ENCODE data around the gene PRELID3B. TPM values are rescaled to one million over a fixed set of nuclear protein-coding genes. Genes with fewer than 3 reads are reported as not detected.

Gene PRELID3B
- total and polyA plus RNA-seq, 2 of the 13 experiments (the other 11 are each of a cell fraction or from before 2014, with no cell fraction given), result 23.3 to 42.6 TPM

DNA sequence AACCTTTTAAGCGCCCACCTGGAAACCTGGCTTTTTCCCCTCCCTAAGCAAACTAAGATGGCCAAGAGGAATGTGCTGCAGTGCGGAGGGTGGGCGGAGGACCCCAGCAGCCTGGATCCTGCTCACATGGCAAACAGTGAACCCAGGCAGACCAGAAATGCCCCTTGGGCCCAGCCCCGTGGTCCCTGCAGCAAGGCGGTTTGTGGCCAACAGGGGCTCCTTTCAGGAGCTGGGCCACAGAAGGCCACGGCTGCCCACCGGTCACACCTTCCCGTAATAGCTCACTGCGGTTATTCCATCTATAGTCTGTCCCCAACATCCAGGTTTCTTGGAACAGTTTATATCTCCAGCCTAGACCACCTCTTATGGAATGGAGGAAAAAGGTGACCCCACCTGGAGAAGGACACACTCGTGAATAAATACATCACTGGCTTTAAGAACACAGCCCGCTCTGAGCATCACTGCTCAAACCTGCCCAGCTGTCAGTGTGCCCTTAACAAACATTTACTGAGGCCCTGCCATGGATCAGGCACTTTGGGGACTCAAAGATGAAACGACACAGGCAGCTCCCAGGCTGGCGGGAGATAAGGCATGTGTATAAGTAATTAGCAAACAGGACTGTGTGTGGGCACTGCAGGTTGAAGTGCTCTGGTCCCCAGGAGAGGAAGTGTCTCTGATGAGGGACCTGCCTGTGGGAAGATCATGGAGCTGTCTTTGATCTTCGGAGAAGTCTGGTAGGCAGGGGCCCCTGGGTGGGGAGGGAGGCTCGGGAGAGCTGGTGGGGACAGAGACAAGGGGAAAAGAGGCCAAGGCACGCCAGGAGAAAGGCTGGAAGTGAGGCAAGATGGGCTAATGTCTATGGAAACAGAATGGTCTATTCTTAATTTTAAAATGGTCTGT, 26.5 kb downstream of the PRELID3B start (continued):
- TF ChIP-seq, protein P1, sequence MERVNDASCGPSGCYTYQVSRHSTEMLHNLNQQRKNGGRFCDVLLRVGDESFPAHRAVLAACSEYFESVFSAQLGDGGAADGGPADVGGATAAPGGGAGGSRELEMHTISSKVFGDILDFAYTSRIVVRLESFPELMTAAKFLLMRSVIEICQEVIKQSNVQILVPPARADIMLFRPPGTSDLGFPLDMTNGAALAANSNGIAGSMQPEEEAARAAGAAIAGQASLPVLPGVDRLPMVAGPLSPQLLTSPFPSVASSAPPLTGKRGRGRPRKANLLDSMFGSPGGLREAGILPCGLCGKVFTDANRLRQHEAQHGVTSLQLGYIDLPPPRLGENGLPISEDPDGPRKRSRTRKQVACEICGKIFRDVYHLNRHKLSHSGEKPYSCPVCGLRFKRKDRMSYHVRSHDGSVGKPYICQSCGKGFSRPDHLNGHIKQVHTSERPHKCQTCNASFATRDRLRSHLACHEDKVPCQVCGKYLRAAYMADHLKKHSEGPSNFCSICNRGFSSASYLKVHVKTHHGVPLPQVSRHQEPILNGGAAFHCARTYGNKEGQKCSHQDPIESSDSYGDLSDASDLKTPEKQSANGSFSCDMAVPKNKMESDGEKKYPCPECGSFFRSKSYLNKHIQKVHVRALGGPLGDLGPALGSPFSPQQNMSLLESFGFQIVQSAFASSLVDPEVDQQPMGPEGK (CRISPR knock-in tag; IDR thresholded peaks at IDR 0.05), result peak; percentile 90
- no peak for TF ChIP-seq ZNF253 (CRISPR knock-in tag; IDR thresholded peaks at IDR 0.05; ENCODE audit: borderline replicate concordance)
- TF ChIP-seq ISL2 (CRISPR knock-in tag; IDR thresholded peaks at IDR 0.05), result peak; percentile 99
- no peak for TF ChIP-seq DNMT3B (CRISPR knock-in tag; conservative IDR thresholded peaks at IDR 0.05)
- TF ChIP-seq ZNF850 (CRISPR knock-in tag; conservative IDR thresholded peaks at IDR 0.05), result no peak
- TF ChIP-seq ZNF34 (CRISPR knock-in tag; IDR thresholded peaks at IDR 0.05; ENCODE audit: borderline replicate concordance), result 0 out of 2 replicates have a peak, but pooled peaks have one; percentile 63
- TF ChIP-seq HDAC2 (CRISPR knock-in tag; IDR thresholded peaks at IDR 0.05), result peak; percentile 100
- TF ChIP-seq ZBTB3 (CRISPR knock-in tag; IDR thresholded peaks at IDR 0.05; ENCODE audit: borderline replicate concordance, low read depth), result peak; percentile 85; the same call in 1 of the 2 replicates
- TF ChIP-seq RARA (CRISPR knock-in tag; IDR thresholded peaks at IDR 0.05), result peak; percentile 83
- peak; percentile 80; the same call in 1 of the 2 replicates for TF ChIP-seq ZNF644 (CRISPR knock-in tag; IDR thresholded peaks at IDR 0.05; ENCODE audit: low read depth)
- TF ChIP-seq U2AF2 (IDR thresholded peaks at IDR 0.05; ENCODE audit: low read depth, low read length), result 0 out of 2 replicates have a peak, but pooled peaks have one; percentile 35
- no peak for TF ChIP-seq MTA3 (CRISPR knock-in tag; IDR thresholded peaks at IDR 0.05)
- peak; percentile 78 for TF ChIP-seq ZBTB33 (CRISPR knock-in tag; IDR thresholded peaks at IDR 0.05)
- TF ChIP-seq CCAR2 (optimal IDR thresholded peaks at IDR 0.05; ENCODE audit: low read depth, low read length), result peak; percentile 60
- TF ChIP-seq THAP11 (CRISPR knock-in tag; IDR thresholded peaks at IDR 0.05), result no peak; the same call in 1 of the 2 replicates
- TF ChIP-seq PPARG (CRISPR knock-in tag; conservative IDR thresholded peaks at IDR 0.05), result peak; percentile 86
- no peak for TF ChIP-seq MED8 (CRISPR knock-in tag; IDR thresholded peaks at IDR 0.05; ENCODE audit: insufficient replicate concordance)
- no peak for TF ChIP-seq HNRNPK (IDR thresholded peaks at IDR 0.05; ENCODE audit: low read depth, low read length, poor library complexity, severe bottlenecking)
- no peak for TF ChIP-seq CHD2 (IDR thresholded peaks at IDR 0.05; ENCODE audit: low read depth, low read length)
- TF ChIP-seq JDP2 (CRISPR knock-in tag; IDR thresholded peaks at IDR 0.05; ENCODE audit: borderline replicate concordance), result no peak
- no peak for TF ChIP-seq ZNF598 (CRISPR knock-in tag; IDR thresholded peaks at IDR 0.05; ENCODE audit: borderline replicate concordance)
- TF ChIP-seq, protein P2, sequence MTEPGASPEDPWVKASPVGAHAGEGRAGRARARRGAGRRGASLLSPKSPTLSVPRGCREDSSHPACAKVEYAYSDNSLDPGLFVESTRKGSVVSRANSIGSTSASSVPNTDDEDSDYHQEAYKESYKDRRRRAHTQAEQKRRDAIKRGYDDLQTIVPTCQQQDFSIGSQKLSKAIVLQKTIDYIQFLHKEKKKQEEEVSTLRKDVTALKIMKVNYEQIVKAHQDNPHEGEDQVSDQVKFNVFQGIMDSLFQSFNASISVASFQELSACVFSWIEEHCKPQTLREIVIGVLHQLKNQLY (CRISPR knock-in tag; IDR thresholded peaks at IDR 0.05), result peak; percentile 91; the same call in 1 of the 2 replicates
- peak; percentile 92; the same call in 1 of the 2 replicates for TF ChIP-seq TP53 (CRISPR knock-in tag; conservative IDR thresholded peaks at IDR 0.05)
- TF ChIP-seq HNRNPUL1 (IDR thresholded peaks at IDR 0.05; ENCODE audit: low read depth, low read length), result no peak
- peak; percentile 82; the same call in 1 of the 2 replicates for TF ChIP-seq SMYD3 (CRISPR knock-in tag; IDR thresholded peaks at IDR 0.05)

Data from HepG2 (cell line).